ENCODE measurements around the gene DNAJC16.
"Not testable (repeated sequence)": the region's sequence is repeated elsewhere in the genome, so short reads cannot be mapped to it uniquely, and the experiment has no call there.

The DNAJC16 gene

GRCh38 chr1:15526490-15527339, at the start of gene DNAJC16:
DNAJC16 (plus strand) TSS chr1:15526848; CDS start chr1:15529106, 2,258 bp downstream.
- Histone ChIP-seq H3K27ac (ENCODE audit: low read depth, low read length) (peak within 1 kb of the TSS; percentile 92), H3K4me3 (ENCODE audit: low read depth in 1 of 2, low read length in 2 of 2) (peak within 1 kb of the TSS; percentile 90 to 91), H3K4me1 (ENCODE audit: control insufficient read depth in 1 of 2, insufficient read depth in 2 of 2, low read length in 2 of 2) (peaks cover 17 to 27% of the 10 kb centered on the region in 2 donors), H3K9ac (ENCODE audit: low read depth in 1 of 2, low read length in 2 of 2) (peak within 1 kb of the TSS; percentile 88 to 91), H3K27me3 (ENCODE audit: control insufficient read depth in 1 of 2, insufficient read depth in 2 of 2, low read length in 2 of 2) (no peaks in the 10 kb centered on the region), H3K36me3 (ENCODE audit: control insufficient read depth in 1 of 2, insufficient read depth in 2 of 2, low read length in 2 of 2) (peaks cover 0 to 1% of the 10 kb centered on the region in 2 donors), H3K9me3 (ENCODE audit: control insufficient read depth in 1 of 2, low read length in 2 of 2) (no peaks in the 10 kb centered on the region)

GRCh38 chr1:15476927-15477326, 49.7 kb upstream of the DNAJC16 start:
- H3K4me1 ChIP-seq (ENCODE audit: control insufficient read depth in 1 of 2, insufficient read depth in 2 of 2, low read length in 2 of 2): no peaks in the 10 kb centered on the region
- no peak overlapping the region for H3K27ac ChIP-seq (ENCODE audit: low read depth, low read length)
- no peaks in the 10 kb centered on the region for H3K36me3 ChIP-seq (ENCODE audit: control insufficient read depth in 1 of 2, insufficient read depth in 2 of 2, low read length in 2 of 2)
- H3K9ac ChIP-seq (ENCODE audit: low read depth in 1 of 2, low read length in 2 of 2): no peak overlapping the region
- H3K27me3 ChIP-seq (ENCODE audit: control insufficient read depth in 1 of 2, insufficient read depth in 2 of 2, low read length in 2 of 2): no peaks in the 10 kb centered on the region
- H3K4me3 ChIP-seq (ENCODE audit: low read depth in 1 of 2, low read length in 2 of 2): no peak overlapping the region
- no peaks in the 10 kb centered on the region for H3K9me3 ChIP-seq (ENCODE audit: control insufficient read depth in 1 of 2, low read length in 2 of 2)

- no peaks in the 10 kb centered on the region for H3K9me3 ChIP-seq (ENCODE audit: control insufficient read depth in 1 of 2, low read length in 2 of 2)
- no peaks in the 10 kb centered on the region for H3K36me3 ChIP-seq (ENCODE audit: control insufficient read depth in 1 of 2, insufficient read depth in 2 of 2, low read length in 2 of 2)
- H3K4me1 ChIP-seq (ENCODE audit: control insufficient read depth in 1 of 2, insufficient read depth in 2 of 2, low read length in 2 of 2): no peaks in the 10 kb centered on the region
- H3K9ac ChIP-seq (ENCODE audit: low read depth in 1 of 2, low read length in 2 of 2): no peak overlapping the region
- no peaks in the 10 kb centered on the region for H3K27me3 ChIP-seq (ENCODE audit: control insufficient read depth in 1 of 2, insufficient read depth in 2 of 2, low read length in 2 of 2)
- H3K27ac ChIP-seq (ENCODE audit: low read depth, low read length): no peak overlapping the region
- no peak overlapping the region for H3K4me3 ChIP-seq (ENCODE audit: low read depth in 1 of 2, low read length in 2 of 2)
Observed at GRCh38 chr1:15477646-15478212, 48.9 kb upstream of the DNAJC16 start.

- no peaks in the 10 kb centered on the region for H3K4me1 ChIP-seq (ENCODE audit: control insufficient read depth in 1 of 2, insufficient read depth in 2 of 2, low read length in 2 of 2)
- H3K27ac ChIP-seq (ENCODE audit: low read depth, low read length): no peak overlapping the region
- no peaks in the 10 kb centered on the region for H3K36me3 ChIP-seq (ENCODE audit: control insufficient read depth in 1 of 2, insufficient read depth in 2 of 2, low read length in 2 of 2)
- H3K9me3 ChIP-seq (ENCODE audit: control insufficient read depth in 1 of 2, low read length in 2 of 2): no peaks in the 10 kb centered on the region
- no peaks in the 10 kb centered on the region for H3K27me3 ChIP-seq (ENCODE audit: control insufficient read depth in 1 of 2, insufficient read depth in 2 of 2, low read length in 2 of 2)
- no peak overlapping the region for H3K4me3 ChIP-seq (ENCODE audit: low read depth in 1 of 2, low read length in 2 of 2)
- H3K9ac ChIP-seq (ENCODE audit: low read depth in 1 of 2, low read length in 2 of 2): no peak overlapping the region
Observed at GRCh38 chr1:15479654-15480347, 46.8 kb upstream of the DNAJC16 start.

GRCh38 chr1:15482455-15482854, 44.2 kb upstream of the DNAJC16 start:
- not testable (repeated sequence) for H3K27ac ChIP-seq (ENCODE audit: low read depth, low read length); H3K9ac ChIP-seq (ENCODE audit: low read depth in 1 of 2, low read length in 2 of 2); H3K4me3 ChIP-seq (ENCODE audit: low read depth in 1 of 2, low read length in 2 of 2); H3K4me1 ChIP-seq (ENCODE audit: control insufficient read depth in 1 of 2, insufficient read depth in 2 of 2, low read length in 2 of 2); H3K36me3 ChIP-seq (ENCODE audit: control insufficient read depth in 1 of 2, insufficient read depth in 2 of 2, low read length in 2 of 2); H3K27me3 ChIP-seq (ENCODE audit: control insufficient read depth in 1 of 2, insufficient read depth in 2 of 2, low read length in 2 of 2); H3K9me3 ChIP-seq (ENCODE audit: control insufficient read depth in 1 of 2, low read length in 2 of 2)

- H3K27ac ChIP-seq (ENCODE audit: low read depth, low read length); H3K36me3 ChIP-seq (ENCODE audit: control insufficient read depth in 1 of 2, insufficient read depth in 2 of 2, low read length in 2 of 2); H3K4me3 ChIP-seq (ENCODE audit: low read depth in 1 of 2, low read length in 2 of 2); H3K27me3 ChIP-seq (ENCODE audit: control insufficient read depth in 1 of 2, insufficient read depth in 2 of 2, low read length in 2 of 2); H3K9me3 ChIP-seq (ENCODE audit: control insufficient read depth in 1 of 2, low read length in 2 of 2); H3K9ac ChIP-seq (ENCODE audit: low read depth in 1 of 2, low read length in 2 of 2); H3K4me1 ChIP-seq (ENCODE audit: control insufficient read depth in 1 of 2, insufficient read depth in 2 of 2, low read length in 2 of 2): not testable (repeated sequence)
Observed at GRCh38 chr1:15482983-15483543, 43.6 kb upstream of the DNAJC16 start.

GRCh38 chr1:15483971-15484370, 42.7 kb upstream of the DNAJC16 start:
- H3K4me3 ChIP-seq (ENCODE audit: low read depth in 1 of 2, low read length in 2 of 2): no peak overlapping the region
- no peaks in the 10 kb centered on the region for H3K36me3 ChIP-seq (ENCODE audit: control insufficient read depth in 1 of 2, insufficient read depth in 2 of 2, low read length in 2 of 2)
- no peaks in the 10 kb centered on the region for H3K27me3 ChIP-seq (ENCODE audit: control insufficient read depth in 1 of 2, insufficient read depth in 2 of 2, low read length in 2 of 2)
- no peaks in the 10 kb centered on the region for H3K9me3 ChIP-seq (ENCODE audit: control insufficient read depth in 1 of 2, low read length in 2 of 2)
- H3K9ac ChIP-seq (ENCODE audit: low read depth in 1 of 2, low read length in 2 of 2): no peak overlapping the region
- no peak overlapping the region for H3K27ac ChIP-seq (ENCODE audit: low read depth, low read length)
- H3K4me1 ChIP-seq (ENCODE audit: control insufficient read depth in 1 of 2, insufficient read depth in 2 of 2, low read length in 2 of 2): no peaks in the 10 kb centered on the region

GRCh38 chr1:15484443-15484842, 42.2 kb upstream of the DNAJC16 start:
- H3K36me3 ChIP-seq (ENCODE audit: control insufficient read depth in 1 of 2, insufficient read depth in 2 of 2, low read length in 2 of 2); H3K4me3 ChIP-seq (ENCODE audit: low read depth in 1 of 2, low read length in 2 of 2); H3K9me3 ChIP-seq (ENCODE audit: control insufficient read depth in 1 of 2, low read length in 2 of 2); H3K9ac ChIP-seq (ENCODE audit: low read depth in 1 of 2, low read length in 2 of 2); H3K27me3 ChIP-seq (ENCODE audit: control insufficient read depth in 1 of 2, insufficient read depth in 2 of 2, low read length in 2 of 2); H3K4me1 ChIP-seq (ENCODE audit: control insufficient read depth in 1 of 2, insufficient read depth in 2 of 2, low read length in 2 of 2); H3K27ac ChIP-seq (ENCODE audit: low read depth, low read length): not testable (repeated sequence)

- H3K9me3 ChIP-seq (ENCODE audit: control insufficient read depth in 1 of 2, low read length in 2 of 2): no peaks in the 10 kb centered on the region
- no peaks in the 10 kb centered on the region for H3K36me3 ChIP-seq (ENCODE audit: control insufficient read depth in 1 of 2, insufficient read depth in 2 of 2, low read length in 2 of 2)
- no peaks in the 10 kb centered on the region for H3K27me3 ChIP-seq (ENCODE audit: control insufficient read depth in 1 of 2, insufficient read depth in 2 of 2, low read length in 2 of 2)
- no peak overlapping the region for H3K9ac ChIP-seq (ENCODE audit: low read depth in 1 of 2, low read length in 2 of 2)
- H3K4me1 ChIP-seq (ENCODE audit: control insufficient read depth in 1 of 2, insufficient read depth in 2 of 2, low read length in 2 of 2): no peaks in the 10 kb centered on the region
- no peak overlapping the region for H3K27ac ChIP-seq (ENCODE audit: low read depth, low read length)
- H3K4me3 ChIP-seq (ENCODE audit: low read depth in 1 of 2, low read length in 2 of 2): no peak overlapping the region
Observed at GRCh38 chr1:15485636-15486035, 41.0 kb upstream of the DNAJC16 start.

Measured in duodenal mucosa (tissue), 2 donors.